AG04449 (cell line): ENCODE results near the gene RGS6.

Experiments
- CTCF ChIA-PET: fragments of 350-600 bp; formaldehyde crosslinking; extraction: SDS; loops from one replicate; lab custom pipeline; 2021; ENCODE audit warnings: antibody characterized with exemption; lab: Yijun Ruan, JAX
- POLR2A ChIA-PET: fragments of 400-600, 350-600 bp; formaldehyde crosslinking; extraction: SDS; loops from one replicate; lab custom pipeline; 2020; ENCODE audit warnings: antibody characterized with exemption, inconsistent platforms; lab: Yijun Ruan, JAX
- DNase-seq: peaks from one replicate; pipeline ENCODE4 v3.0.0-alpha.2; 2010; ENCODE audit warnings: low read depth, low spot score
- H3K4me3 ChIP-seq: 2 replicates; pipeline ENCODE4 v1.5.1; 2011; ENCODE audit warnings: low read depth, mild to moderate bottlenecking, control low read depth, low read length
- TF ChIP-seq, protein P1 (sequence below): IDR thresholded peaks from one replicate; pipeline ENCODE4 v1.5.1; 2011; ENCODE audit warnings: mild to moderate bottlenecking, moderate library complexity, low read length, control low read depth, inconsistent platforms; ENCODE audit not compliant: insufficient read depth; ENCODE audit errors: missing control alignments

RGS6 gene

DNA sequence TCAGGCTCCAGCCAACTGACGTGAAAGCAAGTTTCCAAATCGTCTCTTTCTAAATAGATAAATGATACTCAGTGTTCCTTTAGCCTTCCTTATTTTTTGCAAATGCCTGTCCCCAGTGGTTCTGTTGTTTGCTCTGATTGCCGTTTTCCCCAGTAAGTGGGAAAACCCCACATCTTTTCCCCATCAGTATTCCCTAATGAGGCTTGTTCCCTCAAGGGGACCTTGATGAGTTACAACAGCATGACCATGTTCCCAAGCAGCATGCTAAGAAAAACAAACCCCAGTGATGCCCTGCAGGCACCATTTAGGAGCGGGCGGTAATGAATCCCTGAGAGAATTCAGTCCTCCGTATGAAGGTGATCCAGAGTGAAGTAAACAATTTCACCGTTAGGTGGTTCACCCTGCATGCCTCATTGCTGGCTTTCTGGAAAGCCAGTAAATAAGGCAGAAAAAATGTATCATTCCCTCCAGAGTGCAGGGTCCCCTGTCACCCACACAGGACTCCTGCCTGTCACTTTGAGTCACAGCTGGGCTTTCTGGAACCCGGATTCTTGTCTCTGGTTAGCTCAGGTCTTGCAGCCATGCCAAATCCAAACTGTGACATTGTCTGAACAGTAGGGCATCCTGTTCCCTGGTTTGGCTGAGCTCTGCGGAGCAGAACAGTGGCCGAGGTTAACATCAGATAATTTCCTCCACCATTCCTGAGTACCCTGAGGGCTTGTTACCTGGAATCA lies 222.6 kb downstream of the RGS6 start:
- TF ChIP-seq, protein P1, sequence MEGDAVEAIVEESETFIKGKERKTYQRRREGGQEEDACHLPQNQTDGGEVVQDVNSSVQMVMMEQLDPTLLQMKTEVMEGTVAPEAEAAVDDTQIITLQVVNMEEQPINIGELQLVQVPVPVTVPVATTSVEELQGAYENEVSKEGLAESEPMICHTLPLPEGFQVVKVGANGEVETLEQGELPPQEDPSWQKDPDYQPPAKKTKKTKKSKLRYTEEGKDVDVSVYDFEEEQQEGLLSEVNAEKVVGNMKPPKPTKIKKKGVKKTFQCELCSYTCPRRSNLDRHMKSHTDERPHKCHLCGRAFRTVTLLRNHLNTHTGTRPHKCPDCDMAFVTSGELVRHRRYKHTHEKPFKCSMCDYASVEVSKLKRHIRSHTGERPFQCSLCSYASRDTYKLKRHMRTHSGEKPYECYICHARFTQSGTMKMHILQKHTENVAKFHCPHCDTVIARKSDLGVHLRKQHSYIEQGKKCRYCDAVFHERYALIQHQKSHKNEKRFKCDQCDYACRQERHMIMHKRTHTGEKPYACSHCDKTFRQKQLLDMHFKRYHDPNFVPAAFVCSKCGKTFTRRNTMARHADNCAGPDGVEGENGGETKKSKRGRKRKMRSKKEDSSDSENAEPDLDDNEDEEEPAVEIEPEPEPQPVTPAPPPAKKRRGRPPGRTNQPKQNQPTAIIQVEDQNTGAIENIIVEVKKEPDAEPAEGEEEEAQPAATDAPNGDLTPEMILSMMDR, result no peak
- DNase-seq, result no peak
- ChIA-PET POLR2A (no interaction called here), CTCF (no interaction called here)
- no peak overlapping the region for H3K4me3 ChIP-seq

GRCh38 chr14:72155379-72155993 lies 223.3 kb downstream of the RGS6 start:
- H3K4me3 ChIP-seq, result no peak overlapping the region
- TF ChIP-seq, protein P1, result no peak
- POLR2A ChIA-PET, result no interaction called here
- no peak for DNase-seq
- CTCF ChIA-PET, result no interaction called here

DNA sequence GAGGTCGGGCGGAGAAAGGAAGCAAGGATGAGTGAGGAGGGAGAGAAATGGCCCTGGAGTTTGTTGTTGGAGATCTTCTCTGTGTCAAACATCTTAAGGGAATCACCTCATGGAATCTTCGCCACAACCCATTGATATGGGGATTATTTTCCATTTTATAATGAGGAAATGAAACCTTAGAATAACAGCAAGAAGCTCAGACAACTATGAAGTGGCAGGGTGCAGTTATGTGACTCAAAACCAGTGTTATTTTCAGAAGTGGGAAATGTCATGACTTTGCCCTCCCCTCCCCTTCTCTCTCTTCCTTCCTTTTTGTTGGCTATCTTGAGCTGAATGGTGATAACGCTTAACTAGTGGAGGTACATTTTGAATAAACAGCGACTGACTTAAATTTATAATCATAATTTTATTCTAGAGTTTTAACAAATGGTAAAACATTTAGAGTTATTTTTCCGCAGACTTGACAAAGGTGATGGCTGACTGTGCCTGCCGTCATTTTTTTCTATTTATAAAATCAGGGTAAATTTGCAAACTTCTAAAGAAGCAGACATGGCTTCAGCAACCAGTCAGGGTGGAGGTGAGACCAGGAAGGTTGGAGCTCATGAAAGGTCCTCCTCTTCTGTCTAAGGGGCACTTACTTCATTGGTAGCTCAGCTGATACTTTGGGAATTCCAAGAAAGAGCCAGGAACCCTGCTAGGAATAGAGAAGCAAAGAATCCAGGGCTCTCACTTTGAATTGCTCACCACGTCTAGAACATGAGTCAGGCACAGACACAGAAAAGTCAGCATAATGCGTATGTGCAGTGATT lies 232.4 kb downstream of the RGS6 start:
- ChIA-PET POLR2A (no interaction called here), CTCF (no interaction called here)
- TF ChIP-seq, protein P1, result no peak
- H3K4me3 ChIP-seq, result no peak overlapping the region
- DNase-seq, result no peak

GRCh38 chr14:72165229-72165698 lies 233.0 kb downstream of the RGS6 start:
- no peak overlapping the region for H3K4me3 ChIP-seq
- ChIA-PET CTCF (no interaction called here), POLR2A (no interaction called here)
- DNase-seq, result no peak
- TF ChIP-seq, protein P1, result no peak

GRCh38 chr14:72169521-72169920 lies 237.3 kb downstream of the RGS6 start:
- no peak for DNase-seq
- TF ChIP-seq, protein P1, result no peak
- ChIA-PET POLR2A (no interaction called here), CTCF (no interaction called here)
- H3K4me3 ChIP-seq, result no peak overlapping the region

GRCh38 chr14:72172049-72172448 lies 239.8 kb downstream of the RGS6 start:
- CTCF ChIA-PET, result no interaction called here
- no peak for DNase-seq
- TF ChIP-seq, protein P1, result no peak
- POLR2A ChIA-PET, result no interaction called here
- no peak overlapping the region for H3K4me3 ChIP-seq
